ENCODE data around the gene OR10T2. TPM values are rescaled to one million over a fixed set of nuclear protein-coding genes. Genes with fewer than 3 reads are reported as not detected.

The OR10T2 gene
- total RNA-seq, 1 experiment from 2014 or later = not detected

- Histone ChIP-seq H3K27ac (ENCODE audit: low read depth, low read length, poor library complexity, severe bottlenecking) (no peak overlapping the region), H3K36me3 (ENCODE audit: insufficient read depth, low read length, poor library complexity, severe bottlenecking) (no peaks in the 10 kb centered on the region), H3K4me3 (ENCODE audit: low read depth, low read length, poor library complexity, severe bottlenecking) (no peak overlapping the region), H3K27me3 (replicated peaks; ENCODE audit: insufficient read depth, low read depth, low read length, poor library complexity) (peaks cover 42% of the 10 kb centered on the region), H3K9me3 (ENCODE audit: low read depth, low read length, poor library complexity, severe bottlenecking) (no peaks in the 10 kb centered on the region), H3K4me1 (ENCODE audit: insufficient read depth, low read length, poor library complexity, severe bottlenecking) (no peaks in the 10 kb centered on the region)
- ChIA-PET POLR2A (ENCODE audit: low non-redundant PET) (no interaction called here), CTCF (no interaction called here)
- no TSS peak for BruUV-seq (replicated peaks)
- intact Hi-C loops (cut with micrococcal nuclease; ENCODE audit: unreplicated experiment) = no loop called here
- DNase-seq (ENCODE audit: low spot score) = no peak
- TF ChIP-seq EZH2 (IDR thresholded peaks at IDR 0.05; ENCODE audit: borderline replicate concordance, low read depth, low read length, poor library complexity, severe bottlenecking) = no peak
- TF ChIP-seq, protein P1, sequence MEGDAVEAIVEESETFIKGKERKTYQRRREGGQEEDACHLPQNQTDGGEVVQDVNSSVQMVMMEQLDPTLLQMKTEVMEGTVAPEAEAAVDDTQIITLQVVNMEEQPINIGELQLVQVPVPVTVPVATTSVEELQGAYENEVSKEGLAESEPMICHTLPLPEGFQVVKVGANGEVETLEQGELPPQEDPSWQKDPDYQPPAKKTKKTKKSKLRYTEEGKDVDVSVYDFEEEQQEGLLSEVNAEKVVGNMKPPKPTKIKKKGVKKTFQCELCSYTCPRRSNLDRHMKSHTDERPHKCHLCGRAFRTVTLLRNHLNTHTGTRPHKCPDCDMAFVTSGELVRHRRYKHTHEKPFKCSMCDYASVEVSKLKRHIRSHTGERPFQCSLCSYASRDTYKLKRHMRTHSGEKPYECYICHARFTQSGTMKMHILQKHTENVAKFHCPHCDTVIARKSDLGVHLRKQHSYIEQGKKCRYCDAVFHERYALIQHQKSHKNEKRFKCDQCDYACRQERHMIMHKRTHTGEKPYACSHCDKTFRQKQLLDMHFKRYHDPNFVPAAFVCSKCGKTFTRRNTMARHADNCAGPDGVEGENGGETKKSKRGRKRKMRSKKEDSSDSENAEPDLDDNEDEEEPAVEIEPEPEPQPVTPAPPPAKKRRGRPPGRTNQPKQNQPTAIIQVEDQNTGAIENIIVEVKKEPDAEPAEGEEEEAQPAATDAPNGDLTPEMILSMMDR (conservative IDR thresholded peaks at IDR 0.05; ENCODE audit: low read depth, low read length) = no peak
These were observed 1.6 kb upstream of the OR10T2 start for GRCh38 chr1:158400871-158401270.

DNA sequence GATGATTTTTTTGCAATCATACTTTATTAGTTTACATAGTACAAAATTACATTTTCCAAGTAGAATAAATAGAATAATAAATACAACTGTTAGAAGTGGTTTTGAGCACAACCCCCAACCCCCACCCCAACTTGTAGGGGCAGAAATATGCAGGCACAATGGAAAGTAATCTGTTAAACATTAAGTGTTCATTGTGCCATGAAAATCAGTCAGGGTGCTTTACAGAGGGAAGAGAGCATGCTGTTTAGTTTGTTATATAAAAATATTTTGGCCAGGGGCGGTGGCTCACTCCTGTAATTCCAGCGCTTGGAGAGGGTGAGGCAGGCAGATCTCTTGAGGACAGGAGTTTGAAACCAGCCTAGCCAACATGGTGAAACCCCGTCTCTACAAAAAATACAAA lies 2.6 kb downstream of the OR10T2 start:
- Histone ChIP-seq H3K27ac (ENCODE audit: low read depth, low read length, poor library complexity, severe bottlenecking) (no peak overlapping the region), H3K27me3 (replicated peaks; ENCODE audit: insufficient read depth, low read depth, low read length, poor library complexity) (peaks cover 46% of the 10 kb centered on the region), H3K36me3 (ENCODE audit: insufficient read depth, low read length, poor library complexity, severe bottlenecking) (no peaks in the 10 kb centered on the region), H3K9me3 (ENCODE audit: low read depth, low read length, poor library complexity, severe bottlenecking) (no peaks in the 10 kb centered on the region), H3K4me3 (ENCODE audit: low read depth, low read length, poor library complexity, severe bottlenecking) (no peak overlapping the region), H3K4me1 (ENCODE audit: insufficient read depth, low read length, poor library complexity, severe bottlenecking) (no peaks in the 10 kb centered on the region)
- no peak for DNase-seq (ENCODE audit: low spot score)
- intact Hi-C loops (cut with micrococcal nuclease; ENCODE audit: unreplicated experiment) = no loop called here
- TF ChIP-seq, protein P1 (conservative IDR thresholded peaks at IDR 0.05; ENCODE audit: low read depth, low read length) = no peak
- TF ChIP-seq EZH2 (IDR thresholded peaks at IDR 0.05; ENCODE audit: borderline replicate concordance, low read depth, low read length, poor library complexity, severe bottlenecking) = no peak
- ChIA-PET POLR2A (ENCODE audit: low non-redundant PET) (no interaction called here), CTCF (no interaction called here)
- no TSS peak for BruUV-seq (replicated peaks)

GRCh38 chr1:158393476-158393875 lies 5.8 kb downstream of the OR10T2 start:
- CTCF ChIA-PET = no interaction called here
- H3K27ac ChIP-seq (ENCODE audit: low read depth, low read length, poor library complexity, severe bottlenecking) = no peak overlapping the region
- POLR2A ChIA-PET (ENCODE audit: low non-redundant PET) = no interaction called here
- TF ChIP-seq, protein P1 (conservative IDR thresholded peaks at IDR 0.05; ENCODE audit: low read depth, low read length) = no peak
- TF ChIP-seq EZH2 (IDR thresholded peaks at IDR 0.05; ENCODE audit: borderline replicate concordance, low read depth, low read length, poor library complexity, severe bottlenecking) = no peak
- no peaks in the 10 kb centered on the region for H3K36me3 ChIP-seq (ENCODE audit: insufficient read depth, low read length, poor library complexity, severe bottlenecking)
- no TSS peak for BruUV-seq (replicated peaks)
- H3K4me3 ChIP-seq (ENCODE audit: low read depth, low read length, poor library complexity, severe bottlenecking) = no peak overlapping the region
- H3K27me3 ChIP-seq (replicated peaks; ENCODE audit: insufficient read depth, low read depth, low read length, poor library complexity) = peaks cover 31% of the 10 kb centered on the region
- no peaks in the 10 kb centered on the region for H3K9me3 ChIP-seq (ENCODE audit: low read depth, low read length, poor library complexity, severe bottlenecking)
- no peaks in the 10 kb centered on the region for H3K4me1 ChIP-seq (ENCODE audit: insufficient read depth, low read length, poor library complexity, severe bottlenecking)
- no peak for DNase-seq (ENCODE audit: low spot score)
- intact Hi-C loops (cut with micrococcal nuclease; ENCODE audit: unreplicated experiment) = no loop called here
